GM13977 (cell line): Measurements from ENCODE around the gene TTC28.

Source experiments
- DNase-seq: peaks from one replicate; pipeline ENCODE4 v3.0.0; 2012; ENCODE audit warnings: low spot score
- CTCF ChIP-seq: IDR thresholded peaks from 2 replicates; pipeline ENCODE4 v1.5.1; 2012; ENCODE audit warnings: mild to moderate bottlenecking, control low read depth; ENCODE audit not compliant: insufficient read depth; ENCODE audit errors: extremely low read depth, missing control alignments
- in situ Hi-C: fragments of 300-500 bp; cut with MboI; formaldehyde crosslinking; loops from one replicate; pipeline ENCODE4 v1.12.0; 2022; ENCODE audit warnings: low sequenced_read_pairs, low pct_unique_long_range_greater_than_20kb, mixed read lengths, inconsistent platforms; ENCODE audit not compliant: unreplicated experiment

TTC28 gene

GRCh38 chr22:28488825-28489224, 190.8 kb downstream of the TTC28 start:
- in situ Hi-C loops, result no loop called here
- no peak for DNase-seq
- TF ChIP-seq CTCF, result no peak

GRCh38 chr22:28484662-28485061, 195.0 kb downstream of the TTC28 start:
- no peak for TF ChIP-seq CTCF
- DNase-seq, result no peak
- in situ Hi-C loops, result no loop called here

- no peak for DNase-seq
- TF ChIP-seq CTCF, result no peak
- in situ Hi-C loops, result no loop called here
Observed at GRCh38 chr22:28481725-28482124, 197.9 kb downstream of the TTC28 start.

- TF ChIP-seq CTCF, result no peak
- DNase-seq, result no peak
- in situ Hi-C loops, result no loop called here
Observed at GRCh38 chr22:28480000-28480715, 199.5 kb downstream of the TTC28 start.

- in situ Hi-C loops, result no loop called here
- no peak for TF ChIP-seq CTCF
- no peak for DNase-seq
Observed at GRCh38 chr22:28478564-28478963, 201.1 kb downstream of the TTC28 start.

- DNase-seq, result no peak
- in situ Hi-C loops, result no loop called here
- no peak for TF ChIP-seq CTCF
Observed at GRCh38 chr22:28477556-28477955, 202.1 kb downstream of the TTC28 start.
